HG02884 (cell line): ENCODE results near the gene CD300LD.

Experiments used
- ATAC-seq: cut with Tn5 transposase; IDR thresholded peaks from one replicate; pipeline ENCODE4 v1.9.1; 2021; ENCODE audit warnings: mild to moderate bottlenecking, moderate library complexity; ENCODE audit not compliant: unreplicated experiment

The CD300LD gene

DNA sequence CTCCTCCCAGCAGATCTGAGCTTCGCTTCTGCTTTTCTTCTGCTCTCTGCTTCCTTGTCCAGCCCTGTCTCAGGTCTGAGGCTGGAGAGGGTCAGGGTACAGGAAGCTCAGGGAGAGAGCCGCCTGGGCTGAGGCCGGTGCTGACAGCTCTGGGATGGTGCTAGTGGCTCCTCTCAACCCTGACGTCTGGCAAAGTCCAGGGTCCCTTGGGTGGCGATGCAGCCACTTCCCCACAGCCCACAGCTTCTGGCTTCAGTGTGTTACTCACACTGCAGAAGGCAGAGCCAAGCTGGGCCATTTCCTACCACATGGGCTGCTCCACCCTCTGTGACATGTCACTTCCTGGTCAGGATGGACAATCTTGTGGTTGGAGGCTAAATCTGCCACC lies 46.2 kb downstream of the CD300LD start, which contains the start of gene CD300C:
TSS of gene CD300C (minus strand) at position 273 of the 388 bp plus-strand sequence. CDS start 333 bp downstream, outside the sequence.
- no peak for ATAC-seq

DNA sequence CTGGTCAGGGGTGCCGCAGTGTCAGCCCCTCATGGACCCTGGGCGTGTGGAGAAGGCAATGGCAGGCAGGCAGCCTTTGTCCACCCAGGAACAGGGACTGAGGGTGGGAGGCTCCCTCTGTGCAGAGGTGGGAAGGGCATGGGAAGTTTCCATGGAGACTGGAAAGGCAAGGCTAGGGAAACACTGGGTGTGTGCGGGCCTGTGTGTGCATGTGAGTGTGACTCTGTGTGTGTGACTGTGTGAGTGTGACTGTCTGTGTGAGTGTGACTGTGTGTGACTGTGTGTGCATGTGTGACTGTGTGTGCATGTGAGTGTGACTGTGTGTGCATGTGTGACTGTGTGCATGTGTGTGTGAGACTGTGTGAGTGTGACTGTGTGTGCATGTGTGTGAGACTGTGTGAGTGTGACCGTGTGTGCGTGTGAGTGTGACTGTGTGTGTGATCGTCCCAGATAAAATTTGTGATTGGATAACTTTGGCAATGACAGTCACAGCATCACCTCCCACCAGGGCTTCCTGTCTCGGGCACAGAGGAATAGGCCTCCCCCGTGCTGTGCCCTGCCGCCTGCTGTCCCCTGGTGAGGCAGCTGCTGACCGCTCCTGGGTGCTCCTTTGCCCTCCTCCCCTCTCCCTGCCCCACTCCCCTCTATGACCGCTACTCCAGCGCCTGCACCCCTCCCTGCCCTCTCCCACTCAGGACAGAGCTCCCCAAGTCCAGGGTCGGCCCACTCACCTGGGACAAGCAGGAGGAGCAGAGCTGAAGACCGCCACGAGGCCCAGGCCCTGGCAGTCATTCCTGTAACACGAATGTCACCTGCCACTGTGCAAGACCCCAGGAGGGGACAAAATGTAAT lies 46.9 kb downstream of the CD300LD start:
- no peak for ATAC-seq

DNA sequence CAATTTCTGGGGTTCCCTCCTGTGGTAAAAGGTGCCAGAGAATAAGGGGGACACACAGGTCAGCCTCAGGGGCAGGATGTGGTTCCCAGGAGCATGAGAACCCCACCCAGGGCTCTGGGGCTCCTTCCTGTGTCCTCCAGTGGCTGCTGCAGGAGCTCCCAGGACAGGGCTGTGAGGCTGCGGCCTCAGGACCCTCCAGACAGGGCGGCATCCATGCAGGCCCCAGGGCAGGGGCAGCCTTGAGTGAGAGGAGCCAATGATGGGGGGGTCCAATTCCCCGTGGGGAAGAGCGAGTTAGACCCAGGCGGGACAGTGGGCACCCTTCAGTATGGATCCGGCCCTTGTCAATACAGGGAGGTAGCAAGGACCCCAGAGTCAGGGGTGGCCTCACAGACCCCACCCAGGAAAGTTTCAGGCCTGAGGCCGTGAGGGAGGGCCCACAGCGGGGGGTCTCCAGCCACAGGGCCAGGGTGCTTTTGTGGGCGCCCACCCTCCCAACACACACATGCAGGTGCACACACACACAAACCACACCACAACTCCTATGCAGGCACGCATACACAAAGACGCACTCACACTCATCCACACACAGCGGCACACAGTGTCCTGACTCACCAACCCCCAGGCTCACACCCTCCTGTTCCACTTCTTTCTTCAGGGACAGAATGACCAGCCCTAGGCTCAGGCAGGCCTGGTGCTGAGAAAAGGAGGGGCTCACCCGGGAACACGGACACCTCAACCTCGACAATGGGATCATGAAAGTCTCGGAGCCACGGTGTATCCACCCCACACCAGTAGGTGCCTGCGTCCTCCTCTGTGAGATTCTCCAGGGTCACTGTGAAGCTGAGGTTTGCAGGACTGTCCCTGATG lies 48.0 kb downstream of the CD300LD start:
- ATAC-seq = no peak

DNA sequence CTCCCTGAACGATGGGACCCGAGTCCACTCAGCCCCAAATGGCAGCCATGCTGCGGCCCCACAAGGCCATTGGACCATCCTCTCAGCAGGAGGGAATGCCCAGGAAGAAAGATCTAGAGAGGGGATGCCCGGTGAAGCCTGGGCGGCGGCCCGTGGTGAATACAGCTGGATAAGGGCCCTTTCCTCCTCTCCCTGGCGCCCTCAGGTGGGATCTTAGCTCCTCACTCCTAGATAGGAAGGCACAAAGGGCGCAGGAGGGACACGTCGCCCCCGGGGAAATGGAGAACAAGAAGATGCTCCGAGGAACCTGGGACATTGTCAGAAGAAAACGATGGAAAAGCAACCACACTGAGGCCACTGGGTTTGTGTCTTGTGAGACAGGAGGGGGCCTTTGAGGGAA lies 48.7 kb downstream of the CD300LD start:
- ATAC-seq = no peak

DNA sequence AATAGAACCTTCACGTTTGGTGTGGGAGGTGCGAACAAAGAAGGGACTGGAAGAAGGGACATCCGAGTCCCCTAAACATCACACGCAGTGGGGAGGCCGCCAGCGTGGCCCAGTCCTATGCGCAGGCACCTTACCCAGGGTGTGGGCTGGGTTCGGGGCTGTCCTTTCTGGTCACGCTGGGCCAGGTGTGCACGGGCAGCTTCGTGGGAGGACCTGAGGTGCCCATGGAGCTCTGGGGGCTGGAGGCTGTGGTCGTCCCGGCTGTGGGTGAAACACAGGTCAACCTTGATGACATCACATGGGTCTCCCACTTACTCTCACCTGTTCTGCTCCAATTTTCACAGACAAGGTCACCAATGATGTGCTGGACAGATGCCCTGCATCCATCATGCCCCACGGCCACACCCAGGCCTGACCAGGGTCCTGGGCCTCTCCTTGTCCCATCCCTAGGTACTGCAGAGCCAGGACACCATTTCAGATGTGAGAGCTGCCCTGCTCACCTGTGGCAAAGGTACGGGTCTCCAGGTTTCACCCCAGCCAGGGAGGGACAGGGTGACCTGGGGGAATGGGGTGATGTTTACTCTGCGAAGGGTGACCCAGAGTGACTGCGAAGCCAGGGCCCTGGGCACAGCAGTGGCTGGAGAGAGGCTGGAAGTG lies 49.2 kb downstream of the CD300LD start:
- no peak for ATAC-seq

DNA sequence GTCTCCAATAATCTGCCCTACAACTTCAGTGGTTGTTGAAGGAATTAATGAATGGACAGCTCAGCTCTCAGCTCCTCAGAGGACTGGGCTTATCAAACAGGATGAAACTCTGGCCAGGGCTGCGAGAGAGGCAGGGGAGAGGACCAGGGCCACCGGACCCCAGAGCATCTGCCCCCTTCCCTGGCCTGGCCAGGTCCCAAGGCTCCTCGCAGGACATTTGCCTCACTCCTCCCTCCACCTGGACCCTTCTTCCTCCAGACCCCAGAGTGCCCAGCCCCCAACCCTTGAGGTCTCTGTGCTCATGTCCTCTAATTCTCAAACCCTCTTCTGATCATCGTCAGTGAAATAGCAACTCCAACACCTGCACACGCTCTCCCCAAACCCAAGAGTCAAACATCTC lies 49.9 kb downstream of the CD300LD start:
- ATAC-seq = no peak

DNA sequence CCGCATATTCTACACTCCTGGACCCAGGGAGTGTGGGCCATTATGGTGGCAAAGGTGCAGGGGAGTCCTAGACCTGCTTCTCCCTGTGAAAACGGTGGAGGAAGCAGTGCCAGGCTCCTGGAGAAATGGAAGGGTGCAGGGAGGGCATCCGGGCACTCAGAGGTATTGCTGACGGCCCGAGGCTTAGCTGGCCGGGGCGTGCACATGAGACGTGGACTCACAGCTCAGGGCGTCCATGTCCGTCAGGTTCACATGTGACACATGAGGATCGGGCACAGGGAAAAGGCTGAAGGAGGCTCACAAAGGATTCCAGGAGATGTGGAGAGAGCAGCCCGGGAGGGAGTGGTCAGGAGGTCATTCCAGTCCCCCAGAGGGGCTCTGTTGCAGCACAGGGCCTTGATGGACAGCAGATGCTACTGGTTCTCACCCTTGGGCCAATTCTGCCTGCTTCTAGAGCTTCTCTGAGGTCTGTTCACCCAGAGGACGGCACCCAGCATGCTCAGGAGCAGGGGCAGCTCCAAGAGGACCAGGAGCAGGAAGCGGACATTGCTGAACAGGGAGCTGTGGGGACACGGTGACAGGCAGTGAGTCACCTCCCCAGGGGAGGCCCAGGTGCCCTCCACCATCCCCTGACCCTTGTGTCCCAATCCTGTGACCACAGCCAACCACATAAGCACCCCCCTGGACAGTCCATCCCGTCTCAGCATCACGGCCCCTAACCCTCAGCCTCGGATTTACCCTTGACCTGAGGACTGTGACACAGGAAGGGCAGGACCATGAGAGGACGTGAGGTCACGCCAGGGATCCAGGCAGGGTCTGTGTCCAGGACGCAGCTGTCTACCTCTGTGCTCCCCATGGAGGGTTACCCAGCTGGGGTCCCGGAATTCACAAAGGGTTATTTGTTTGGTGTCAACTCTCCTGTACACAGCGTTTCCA lies 50.6 kb downstream of the CD300LD start:
- ATAC-seq = no peak

DNA sequence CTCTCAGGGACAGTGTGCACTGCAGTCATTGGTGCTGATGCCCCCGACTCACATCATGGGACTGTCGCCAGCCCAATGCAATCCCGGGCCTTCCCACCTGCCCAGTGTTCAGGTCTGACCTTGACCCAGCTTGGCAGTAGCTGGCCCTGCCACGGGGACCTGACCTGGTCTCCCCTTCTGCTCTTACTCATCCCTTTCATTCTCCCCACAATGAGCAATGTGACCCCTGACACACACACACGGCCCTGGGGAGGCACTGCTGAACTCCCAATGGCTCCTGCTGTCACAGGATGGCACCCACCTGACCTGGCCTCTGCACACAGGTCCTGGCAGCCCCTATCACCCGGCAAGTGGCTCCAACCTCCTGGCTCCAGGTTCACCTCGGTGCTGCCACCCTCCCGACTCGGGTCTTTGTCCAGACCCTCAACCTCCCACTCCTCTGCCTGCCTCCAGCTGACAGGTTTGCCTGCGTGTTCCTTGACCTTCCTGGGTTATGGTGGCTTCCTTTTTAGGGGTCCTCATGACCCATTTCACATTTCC lies 52.7 kb downstream of the CD300LD start:
- ATAC-seq = no peak

DNA sequence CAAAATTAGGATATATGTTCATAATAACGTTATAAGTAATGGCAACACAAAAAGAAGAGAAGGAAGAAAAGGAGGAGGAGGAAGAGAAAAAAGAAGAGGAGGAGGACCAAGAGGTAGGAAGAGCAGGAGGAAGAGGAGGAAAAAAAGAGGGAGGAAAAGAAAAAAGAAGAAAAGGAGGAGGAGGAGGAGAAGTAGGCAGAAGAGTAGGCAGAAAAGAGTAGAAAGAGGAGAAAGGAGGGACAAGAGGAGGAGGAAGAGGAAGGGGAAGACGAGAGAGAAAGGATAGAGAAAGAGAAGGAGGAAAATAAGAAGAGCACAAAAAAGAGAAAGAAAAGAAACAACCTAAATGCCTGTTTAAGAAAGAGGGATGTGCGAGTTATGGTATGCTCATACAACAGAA lies 55.2 kb downstream of the CD300LD start:
- no peak for ATAC-seq

DNA sequence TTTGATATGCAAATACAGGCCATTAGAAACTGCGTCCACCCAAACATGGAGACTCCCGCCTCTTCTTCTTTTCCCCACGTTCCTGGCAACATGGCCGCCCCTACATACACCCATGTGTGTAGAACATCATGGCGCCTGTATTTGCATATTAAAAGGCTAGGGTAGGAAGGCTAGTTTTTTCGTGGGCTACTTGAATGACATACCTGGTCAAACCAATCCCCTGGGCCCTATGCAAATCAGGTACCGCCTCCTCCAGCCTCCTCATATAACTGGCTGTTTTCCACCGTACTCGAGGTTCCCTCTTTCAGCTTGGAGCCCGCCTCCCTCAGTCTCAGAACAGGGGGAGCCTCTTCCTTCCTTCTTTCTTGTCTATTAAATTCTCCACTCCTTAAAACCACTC lies 60.0 kb downstream of the CD300LD start:
- ATAC-seq = no peak

DNA sequence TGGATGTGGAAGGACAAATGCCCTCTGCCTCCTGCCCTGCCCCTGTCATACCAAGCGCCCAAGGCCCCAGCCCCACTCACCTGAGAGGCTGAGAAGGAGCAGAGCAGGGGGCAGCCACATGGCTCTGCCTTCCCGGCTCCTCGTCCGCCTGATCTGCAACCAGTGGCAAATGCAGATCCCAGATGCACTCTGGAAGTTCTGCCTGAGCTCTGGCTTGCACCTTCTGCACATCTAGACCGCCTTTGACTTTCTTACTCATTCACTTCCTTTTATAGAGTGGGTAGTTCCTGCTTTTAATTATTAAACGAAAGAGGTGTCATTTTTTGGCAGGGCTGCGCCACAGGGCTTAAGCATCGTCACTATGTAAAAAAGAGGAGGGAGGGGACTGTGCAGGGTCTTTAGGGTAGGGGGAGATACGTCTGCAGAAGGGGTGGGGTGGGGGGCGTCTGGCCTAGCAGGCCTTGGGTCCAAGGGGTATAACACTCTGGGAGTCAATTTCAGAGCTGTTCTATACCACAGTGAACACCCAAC lies 60.8 kb downstream of the CD300LD start, which contains the start of gene CD300LB:
TSS of gene CD300LB (minus strand) at position 245 of the 531 bp plus-strand sequence. CDS start at position 120, 125 bp downstream.
- no peak for ATAC-seq

DNA sequence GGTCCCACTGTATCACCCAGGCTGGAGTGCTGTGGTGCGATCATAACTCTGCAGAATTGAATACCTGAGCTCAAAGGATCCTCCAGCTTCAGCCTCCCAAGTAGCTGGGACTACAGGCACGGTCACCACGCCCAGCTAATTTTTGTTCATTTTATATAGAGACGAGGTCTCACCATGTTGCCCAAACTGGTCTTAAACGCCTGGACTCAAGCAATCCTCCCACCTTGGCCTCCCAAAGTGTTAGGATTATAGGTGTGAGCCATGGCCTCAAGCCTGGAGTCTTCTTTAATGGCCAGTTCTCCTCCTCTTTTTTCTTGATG lies 61.3 kb downstream of the CD300LD start:
- ATAC-seq = no peak
